ENCODE data around the gene ZNF892. TPM values are rescaled to one million over a fixed set of nuclear protein-coding genes. Genes with fewer than 3 reads are reported as not detected.

The ZNF892 gene
- total and polyA plus RNA-seq, 2 of the 13 experiments (the other 11 are each of a cell fraction or from before 2014, with no cell fraction given): not detected

DNA sequence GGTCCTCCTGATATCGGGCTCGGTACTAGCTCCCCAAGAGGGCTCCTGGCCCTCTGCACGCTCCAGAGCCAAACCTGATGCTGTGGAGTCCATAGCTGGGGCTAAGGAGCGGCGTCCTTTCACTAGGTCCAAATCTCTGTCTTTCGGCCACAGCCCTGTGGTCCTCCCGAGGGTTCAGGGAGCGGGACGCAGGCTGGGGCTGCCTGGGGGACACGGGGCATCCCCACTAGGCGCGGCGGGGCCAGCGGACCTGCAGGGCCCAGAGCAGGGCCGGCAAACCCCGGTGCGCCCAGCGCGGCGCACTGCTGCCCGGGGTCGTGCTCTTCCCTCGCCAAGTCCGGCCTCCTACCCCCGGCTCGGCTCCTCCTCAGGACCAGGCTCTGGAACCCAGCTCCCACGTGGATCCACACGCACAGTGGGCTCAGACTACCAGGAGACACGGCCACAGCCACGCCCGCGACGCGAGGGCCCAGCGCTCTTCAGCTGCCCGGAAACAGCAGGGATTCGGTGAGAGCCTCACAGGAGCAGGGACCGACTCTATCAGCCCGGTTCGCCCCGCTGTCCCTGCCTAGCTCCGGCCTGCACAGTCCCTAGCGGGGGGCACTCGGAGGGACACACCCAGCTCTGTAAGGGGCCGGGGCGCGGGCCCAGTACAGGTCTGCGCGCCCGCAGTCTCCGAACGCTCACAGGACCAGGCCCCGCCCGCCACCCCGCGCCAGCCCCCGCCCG is 48.3 kb upstream of the ZNF892 start (continued):
- TF ChIP-seq, protein P1, sequence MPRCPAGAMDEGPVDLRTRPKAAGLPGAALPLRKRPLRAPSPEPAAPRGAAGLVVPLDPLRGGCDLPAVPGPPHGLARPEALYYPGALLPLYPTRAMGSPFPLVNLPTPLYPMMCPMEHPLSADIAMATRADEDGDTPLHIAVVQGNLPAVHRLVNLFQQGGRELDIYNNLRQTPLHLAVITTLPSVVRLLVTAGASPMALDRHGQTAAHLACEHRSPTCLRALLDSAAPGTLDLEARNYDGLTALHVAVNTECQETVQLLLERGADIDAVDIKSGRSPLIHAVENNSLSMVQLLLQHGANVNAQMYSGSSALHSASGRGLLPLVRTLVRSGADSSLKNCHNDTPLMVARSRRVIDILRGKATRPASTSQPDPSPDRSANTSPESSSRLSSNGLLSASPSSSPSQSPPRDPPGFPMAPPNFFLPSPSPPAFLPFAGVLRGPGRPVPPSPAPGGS (CRISPR knock-in tag; IDR thresholded peaks at IDR 0.05): peak; percentile 32; the same call in 1 of the 2 replicates
- peak; percentile 61; the same call in 1 of the 2 replicates for TF ChIP-seq ZNF225 (CRISPR knock-in tag; IDR thresholded peaks at IDR 0.05)
- TF ChIP-seq FIP1L1 (IDR thresholded peaks at IDR 0.05; ENCODE audit: borderline replicate concordance, insufficient read depth, low read depth, low read length): no peak
- no peak for TF ChIP-seq NFE2L2 (IDR thresholded peaks at IDR 0.05; ENCODE audit: low read length)
- TF ChIP-seq MIER2 (CRISPR knock-in tag; IDR thresholded peaks at IDR 0.05): no peak
- TF ChIP-seq KLF15 (CRISPR knock-in tag; IDR thresholded peaks at IDR 0.05; ENCODE audit: borderline replicate concordance): peak; percentile 42; the same call in 1 of the 2 replicates
- no peak; the same call in 1 of the 2 replicates for TF ChIP-seq GFI1 (CRISPR knock-in tag; IDR thresholded peaks at IDR 0.05; ENCODE audit: borderline replicate concordance)
- TF ChIP-seq, protein P2, sequence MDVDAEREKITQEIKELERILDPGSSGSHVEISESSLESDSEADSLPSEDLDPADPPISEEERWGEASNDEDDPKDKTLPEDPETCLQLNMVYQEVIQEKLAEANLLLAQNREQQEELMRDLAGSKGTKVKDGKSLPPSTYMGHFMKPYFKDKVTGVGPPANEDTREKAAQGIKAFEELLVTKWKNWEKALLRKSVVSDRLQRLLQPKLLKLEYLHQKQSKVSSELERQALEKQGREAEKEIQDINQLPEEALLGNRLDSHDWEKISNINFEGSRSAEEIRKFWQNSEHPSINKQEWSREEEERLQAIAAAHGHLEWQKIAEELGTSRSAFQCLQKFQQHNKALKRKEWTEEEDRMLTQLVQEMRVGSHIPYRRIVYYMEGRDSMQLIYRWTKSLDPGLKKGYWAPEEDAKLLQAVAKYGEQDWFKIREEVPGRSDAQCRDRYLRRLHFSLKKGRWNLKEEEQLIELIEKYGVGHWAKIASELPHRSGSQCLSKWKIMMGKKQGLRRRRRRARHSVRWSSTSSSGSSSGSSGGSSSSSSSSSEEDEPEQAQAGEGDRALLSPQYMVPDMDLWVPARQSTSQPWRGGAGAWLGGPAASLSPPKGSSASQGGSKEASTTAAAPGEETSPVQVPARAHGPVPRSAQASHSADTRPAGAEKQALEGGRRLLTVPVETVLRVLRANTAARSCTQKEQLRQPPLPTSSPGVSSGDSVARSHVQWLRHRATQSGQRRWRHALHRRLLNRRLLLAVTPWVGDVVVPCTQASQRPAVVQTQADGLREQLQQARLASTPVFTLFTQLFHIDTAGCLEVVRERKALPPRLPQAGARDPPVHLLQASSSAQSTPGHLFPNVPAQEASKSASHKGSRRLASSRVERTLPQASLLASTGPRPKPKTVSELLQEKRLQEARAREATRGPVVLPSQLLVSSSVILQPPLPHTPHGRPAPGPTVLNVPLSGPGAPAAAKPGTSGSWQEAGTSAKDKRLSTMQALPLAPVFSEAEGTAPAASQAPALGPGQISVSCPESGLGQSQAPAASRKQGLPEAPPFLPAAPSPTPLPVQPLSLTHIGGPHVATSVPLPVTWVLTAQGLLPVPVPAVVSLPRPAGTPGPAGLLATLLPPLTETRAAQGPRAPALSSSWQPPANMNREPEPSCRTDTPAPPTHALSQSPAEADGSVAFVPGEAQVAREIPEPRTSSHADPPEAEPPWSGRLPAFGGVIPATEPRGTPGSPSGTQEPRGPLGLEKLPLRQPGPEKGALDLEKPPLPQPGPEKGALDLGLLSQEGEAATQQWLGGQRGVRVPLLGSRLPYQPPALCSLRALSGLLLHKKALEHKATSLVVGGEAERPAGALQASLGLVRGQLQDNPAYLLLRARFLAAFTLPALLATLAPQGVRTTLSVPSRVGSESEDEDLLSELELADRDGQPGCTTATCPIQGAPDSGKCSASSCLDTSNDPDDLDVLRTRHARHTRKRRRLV (CRISPR knock-in tag; IDR thresholded peaks at IDR 0.05): no peak
- no peak for TF ChIP-seq ASH2L (IDR thresholded peaks at IDR 0.05; ENCODE audit: insufficient read length, low read depth, low read length)
- TF ChIP-seq, protein P3, sequence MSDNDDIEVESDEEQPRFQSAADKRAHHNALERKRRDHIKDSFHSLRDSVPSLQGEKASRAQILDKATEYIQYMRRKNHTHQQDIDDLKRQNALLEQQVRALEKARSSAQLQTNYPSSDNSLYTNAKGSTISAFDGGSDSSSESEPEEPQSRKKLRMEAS (IDR thresholded peaks at IDR 0.05): peak; percentile 28; the same call in 1 of the 2 replicates
- no peak for TF ChIP-seq CSRNP2 (CRISPR knock-in tag; conservative IDR thresholded peaks at IDR 0.05; ENCODE audit: low read depth)
- 0 out of 2 replicates have a peak, but pooled peaks have one; percentile 12 for TF ChIP-seq CBX5 (CRISPR knock-in tag; IDR thresholded peaks at IDR 0.05; ENCODE audit: borderline replicate concordance)
- TF ChIP-seq NFE2L1 (CRISPR knock-in tag; IDR thresholded peaks at IDR 0.05; ENCODE audit: borderline replicate concordance): peak; percentile 56; the same call in 1 of the 2 replicates
- no peak for TF ChIP-seq ZNF703 (CRISPR knock-in tag; IDR thresholded peaks at IDR 0.05; ENCODE audit: borderline replicate concordance)
- peak; percentile 31; the same call in 1 of the 2 replicates for TF ChIP-seq ZBTB4 (CRISPR knock-in tag; IDR thresholded peaks at IDR 0.05; ENCODE audit: borderline replicate concordance)
- 0 out of 2 replicates have a peak, but pooled peaks have one; percentile 55 for TF ChIP-seq ZBTB42 (CRISPR knock-in tag; IDR thresholded peaks at IDR 0.05)
